Renal pelvis (tissue), 4 donors: ENCODE measurements around the gene PRSS8. TPM values are rescaled to one million over a fixed set of nuclear protein-coding genes. Genes with fewer than 3 reads are reported as not detected.
"Not testable (repeated sequence)": the region's sequence is repeated elsewhere in the genome, so short reads cannot be mapped to it uniquely, and the experiment has no call there.

ENCODE experiments used
- DNase-seq: peaks from one replicate; pipeline ENCODE4 v3.0.0-alpha.2; 2013
- polyA plus RNA-seq, 3 donors: library from polyadenylated mRNA; unstranded; fragments of 120-200 nt; gene quantifications; one replicate each; pipeline ENCODE4 v1.2.1, GENCODE V29; 2013; ENCODE audit not compliant: insufficient read length in 3 of 3

Gene PRSS8
- polyA plus RNA-seq, 3 donors, result 74.4 to 91.2 (median 75.3) TPM

GRCh38 chr16:31147574-31147973 is 12.0 kb upstream of the PRSS8 start:
- DNase-seq, result no peak

GRCh38 chr16:31145398-31145990 is 10.0 kb upstream of the PRSS8 start:
- no peak for DNase-seq

GRCh38 chr16:31144418-31144817 is 8.9 kb upstream of the PRSS8 start:
- DNase-seq, result not testable (repeated sequence)

- DNase-seq, result no peak
Measured at GRCh38 chr16:31143694-31144148, 8.2 kb upstream of the PRSS8 start.

- no peak for DNase-seq
Measured at GRCh38 chr16:31143011-31143693, 7.6 kb upstream of the PRSS8 start.

DNA sequence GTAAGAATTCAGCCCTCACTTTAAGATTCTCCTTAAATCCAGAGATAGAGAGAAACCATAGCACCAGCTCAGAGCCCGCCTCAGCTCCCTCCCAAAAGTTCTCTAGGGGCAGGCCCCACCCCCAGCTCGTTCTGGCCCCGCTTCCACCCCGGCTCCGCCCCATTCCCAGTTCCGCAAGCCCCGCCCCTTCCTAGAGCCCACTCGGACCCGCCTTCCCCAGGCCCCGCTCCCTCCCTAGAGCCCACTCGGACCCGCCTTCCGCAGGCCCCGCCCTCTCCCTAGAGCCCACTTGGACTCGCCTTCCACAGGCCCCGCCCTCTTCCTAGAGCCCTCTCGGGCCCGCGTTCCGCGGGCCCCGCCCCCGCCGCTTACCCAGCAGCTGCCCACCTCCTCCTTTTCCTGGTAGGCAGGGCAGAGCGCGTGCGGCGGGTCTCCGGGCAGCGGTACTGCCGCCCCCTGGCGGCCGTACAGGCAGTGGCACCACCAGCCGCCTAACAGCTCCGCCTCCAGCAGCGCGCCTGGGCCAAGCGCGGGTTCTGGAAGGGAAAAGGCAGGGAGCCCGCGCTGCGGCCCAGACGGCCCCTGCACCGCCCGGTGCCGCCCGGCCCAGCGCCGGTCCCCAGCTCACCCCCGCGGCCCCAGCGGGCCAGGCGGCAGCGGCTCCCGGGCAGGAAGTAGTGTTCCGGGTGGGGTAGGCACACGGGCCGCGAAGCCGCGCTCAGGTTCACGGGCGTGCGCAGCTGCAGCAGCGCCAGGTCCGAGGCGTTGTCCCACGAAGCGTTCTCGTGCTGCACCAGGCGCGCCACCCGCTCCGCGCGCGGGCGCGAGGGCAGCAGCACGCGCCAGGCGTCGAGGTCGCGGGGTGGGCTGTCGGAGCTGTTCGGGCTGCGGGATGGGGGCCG is 6.8 kb upstream of the PRSS8 start:
- peak; percentile 99 for DNase-seq

DNA sequence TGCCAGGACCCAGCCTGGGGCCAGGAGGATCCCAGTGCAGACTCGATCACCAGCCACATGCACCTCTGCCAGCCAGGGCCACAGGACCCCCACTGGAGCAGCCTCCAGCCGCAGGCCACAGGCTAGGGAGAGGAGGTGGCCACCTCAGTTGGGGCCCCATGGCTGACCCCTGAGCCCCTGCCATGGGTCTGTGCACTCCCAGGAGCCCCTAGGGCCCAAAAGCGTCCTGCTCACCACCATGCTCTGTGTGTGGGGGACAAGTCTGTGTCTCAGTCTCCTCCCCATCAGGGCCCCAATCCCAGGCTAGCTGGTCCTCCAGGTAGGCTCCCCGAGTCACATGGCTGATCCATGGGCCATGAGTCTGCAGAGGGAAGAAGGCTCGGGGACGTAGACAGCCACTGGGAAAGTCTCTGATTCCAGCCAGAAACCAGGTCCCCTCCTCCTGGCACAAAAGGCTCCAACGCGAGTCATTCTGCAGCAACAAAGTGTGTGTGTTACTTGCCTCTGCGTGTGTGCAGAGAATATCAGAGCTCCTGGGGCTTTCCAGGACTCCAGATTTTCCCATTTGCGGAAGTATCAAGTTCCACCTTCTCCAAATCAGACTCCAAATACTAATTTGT is 6.1 kb upstream of the PRSS8 start:
- no peak for DNase-seq

GRCh38 chr16:31141071-31141469 is 5.5 kb upstream of the PRSS8 start:
- DNase-seq, result not testable (repeated sequence)

DNA sequence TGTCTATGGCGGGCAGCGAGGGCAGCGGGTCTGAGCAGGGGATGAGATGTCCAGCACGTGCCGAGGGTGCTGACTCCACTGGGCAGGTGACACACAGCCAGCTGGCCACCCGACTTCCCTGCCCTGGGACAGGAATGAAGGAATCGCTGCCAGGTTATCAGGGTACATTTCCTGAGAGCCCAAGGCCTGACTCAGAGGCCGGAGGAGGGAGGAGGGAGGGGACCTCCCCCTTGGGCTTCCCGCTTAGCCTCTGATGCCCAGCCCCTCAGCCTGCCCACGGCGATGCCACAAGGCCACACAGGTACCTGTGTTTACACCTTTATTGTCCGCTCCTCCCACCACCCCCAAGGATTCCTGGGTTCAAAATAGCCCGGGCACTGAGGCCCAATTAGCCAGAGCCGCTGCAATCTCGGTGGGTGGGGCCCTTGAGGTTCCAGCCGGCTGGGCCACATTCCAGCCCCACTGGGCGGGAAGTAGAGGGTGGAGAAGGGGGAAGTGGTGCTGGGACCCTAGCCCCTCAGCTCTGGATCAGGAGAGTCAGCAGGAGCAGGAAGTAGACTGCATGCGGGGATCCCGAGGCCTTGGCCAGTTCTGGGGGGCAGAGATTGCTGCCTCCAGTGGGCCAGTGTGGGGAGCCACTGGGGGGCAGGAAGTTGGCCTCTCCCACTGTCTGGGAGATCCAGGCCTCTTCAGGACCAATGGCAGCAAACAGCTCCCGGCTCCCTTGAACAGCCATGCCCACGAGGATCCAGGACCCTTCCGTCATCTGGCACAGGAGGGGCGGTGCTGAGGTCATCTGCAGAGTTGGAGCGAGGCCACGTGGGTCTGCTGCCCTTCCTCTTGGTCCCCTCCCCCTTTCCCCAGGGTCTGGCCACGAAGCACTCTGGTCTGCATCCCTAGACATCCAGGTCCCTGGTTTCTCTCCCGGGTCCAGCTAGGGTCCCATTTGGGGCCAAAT is 3.4 kb upstream of the PRSS8 start:
- DNase-seq, result no peak

DNA sequence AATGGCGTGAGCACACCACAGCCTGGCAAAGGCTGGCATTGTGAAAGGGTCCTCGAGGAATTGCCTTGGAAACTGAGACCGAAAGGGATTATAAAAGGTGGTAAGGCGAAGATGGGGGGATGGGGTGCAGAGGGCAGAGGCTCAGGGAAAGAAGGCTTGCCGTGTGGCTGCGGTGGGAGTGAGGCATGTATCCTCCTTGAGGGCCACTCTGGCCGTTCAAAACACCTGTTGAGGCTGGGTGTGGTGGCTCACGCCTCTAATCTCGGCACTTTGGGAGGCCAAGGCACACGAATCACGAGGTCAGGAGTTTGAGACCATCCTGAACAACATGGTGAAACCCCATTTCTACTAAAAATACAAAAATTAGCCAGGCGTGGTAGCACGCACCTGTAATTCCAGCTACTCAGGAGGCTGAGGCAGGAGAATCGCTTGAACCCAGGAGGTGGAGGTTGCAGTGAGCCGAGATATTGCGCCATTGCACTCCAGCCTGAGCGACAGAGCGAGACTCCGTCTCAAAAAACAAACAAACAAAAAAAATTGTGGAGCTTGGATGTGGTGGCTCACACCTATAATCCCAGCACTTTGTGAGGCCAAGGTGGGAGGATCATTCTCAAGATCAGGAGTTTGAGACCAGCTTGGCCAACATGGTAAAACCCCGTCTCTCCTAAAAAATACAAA is 1.4 kb upstream of the PRSS8 start:
- not testable (repeated sequence) for DNase-seq

DNA sequence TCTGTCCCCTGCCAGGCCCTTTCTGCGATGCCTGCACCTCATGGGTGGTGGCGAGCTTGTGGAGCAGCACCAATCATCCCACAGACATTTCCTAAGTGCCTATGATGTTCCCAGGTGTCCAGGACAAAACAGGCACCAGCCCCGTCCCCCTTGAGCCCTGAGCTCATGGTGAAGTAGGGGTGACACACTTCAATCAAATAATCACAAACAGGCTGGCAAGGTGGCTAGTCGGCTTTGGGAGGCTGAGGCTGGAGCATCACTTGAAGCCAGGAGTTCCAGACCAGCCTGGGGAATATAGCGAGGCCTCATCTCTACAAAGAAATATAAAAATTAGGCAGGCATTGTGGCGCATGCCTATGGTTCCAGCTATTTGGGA is 748 bp upstream of the PRSS8 start:
- no peak for DNase-seq

DNA sequence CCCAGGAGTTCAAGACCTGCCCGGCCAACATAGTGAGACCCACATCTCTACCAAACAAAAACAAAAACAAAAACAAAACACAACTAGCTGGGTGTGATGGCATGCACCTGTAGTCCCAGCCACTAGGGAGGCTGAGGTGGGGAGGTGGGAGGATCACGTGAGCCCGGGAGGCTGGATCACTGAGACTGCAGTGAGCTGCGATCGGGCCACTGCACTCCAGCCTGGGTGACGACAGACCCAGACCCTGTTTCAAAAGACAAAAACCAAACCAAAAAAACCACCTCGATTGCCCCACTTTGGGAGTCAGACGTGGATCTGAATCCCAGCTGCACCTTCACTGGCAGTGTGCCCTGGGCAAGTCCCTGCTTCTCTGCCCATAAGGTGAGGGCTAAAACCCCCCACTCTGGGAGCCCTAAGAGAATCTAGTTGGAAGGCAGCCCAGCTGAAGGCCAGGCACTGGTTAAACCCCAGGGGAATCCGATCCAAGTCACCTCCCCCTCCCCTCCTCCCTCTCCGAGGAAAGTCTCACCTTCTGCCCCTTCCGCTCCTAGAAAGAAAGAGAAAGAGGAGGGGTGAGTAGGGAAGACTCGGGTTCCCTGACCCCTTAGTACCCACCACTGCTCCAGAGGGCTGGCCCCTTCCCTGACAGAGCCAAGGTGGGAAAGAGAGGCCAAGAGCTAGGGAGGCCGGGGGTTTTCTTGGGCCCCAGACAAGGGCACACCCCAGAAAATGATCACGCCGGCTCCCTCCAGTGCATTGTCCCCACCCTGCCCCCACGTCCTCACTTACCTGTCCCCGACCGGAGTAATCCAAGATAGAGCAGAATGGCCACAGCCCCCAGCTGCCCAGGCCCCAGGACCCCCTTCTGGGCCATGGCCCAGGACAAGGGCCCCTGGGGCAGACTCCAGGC is 647 bp downstream of the PRSS8 start:
- no peak for DNase-seq

DNA sequence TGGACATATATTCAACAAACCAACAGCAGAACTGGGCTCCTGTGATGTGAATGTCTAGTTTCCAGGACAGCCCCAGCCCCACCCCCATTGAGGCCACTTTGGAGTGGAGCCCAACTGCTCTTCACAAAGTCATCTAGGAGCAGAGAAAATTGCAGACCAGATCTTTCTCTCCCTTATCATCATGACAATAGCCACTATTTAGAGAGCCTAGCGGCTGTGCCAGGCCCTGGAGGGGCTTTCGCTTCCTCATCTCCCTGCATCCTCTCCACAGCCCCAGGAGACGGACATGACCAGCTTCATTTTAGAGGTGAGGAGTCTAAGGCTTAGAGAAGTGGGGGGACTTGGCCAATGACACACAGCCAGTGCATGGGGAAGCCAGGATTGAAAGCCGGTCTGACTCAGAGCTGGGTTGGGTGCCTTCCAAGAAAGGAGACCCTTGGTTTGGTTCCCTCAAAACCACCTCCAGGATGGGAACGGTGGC is 1.4 kb downstream of the PRSS8 start:
- DNase-seq, result no peak

DNA sequence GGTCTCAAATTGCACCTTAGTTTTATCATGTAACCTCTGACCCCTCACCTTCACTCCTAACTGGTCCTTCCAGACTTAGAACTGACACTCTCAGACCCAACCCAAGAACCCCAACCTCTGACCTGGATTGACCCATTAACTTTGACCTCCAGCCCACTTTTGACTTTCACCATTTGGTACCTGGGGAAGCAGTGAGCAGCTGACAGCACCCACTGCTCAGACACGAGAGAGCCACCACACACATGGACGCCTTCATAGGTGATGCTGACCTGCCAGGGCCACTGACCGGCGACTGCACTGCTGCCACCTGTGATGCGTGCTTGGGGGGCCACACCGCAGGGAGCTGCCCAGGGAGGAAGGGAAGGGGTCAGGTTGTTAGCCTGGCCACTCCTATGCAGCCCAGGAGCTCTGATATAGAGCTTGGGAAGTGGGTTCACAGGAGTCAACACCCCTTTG is 2.5 kb downstream of the PRSS8 start:
- DNase-seq, result no peak

DNA sequence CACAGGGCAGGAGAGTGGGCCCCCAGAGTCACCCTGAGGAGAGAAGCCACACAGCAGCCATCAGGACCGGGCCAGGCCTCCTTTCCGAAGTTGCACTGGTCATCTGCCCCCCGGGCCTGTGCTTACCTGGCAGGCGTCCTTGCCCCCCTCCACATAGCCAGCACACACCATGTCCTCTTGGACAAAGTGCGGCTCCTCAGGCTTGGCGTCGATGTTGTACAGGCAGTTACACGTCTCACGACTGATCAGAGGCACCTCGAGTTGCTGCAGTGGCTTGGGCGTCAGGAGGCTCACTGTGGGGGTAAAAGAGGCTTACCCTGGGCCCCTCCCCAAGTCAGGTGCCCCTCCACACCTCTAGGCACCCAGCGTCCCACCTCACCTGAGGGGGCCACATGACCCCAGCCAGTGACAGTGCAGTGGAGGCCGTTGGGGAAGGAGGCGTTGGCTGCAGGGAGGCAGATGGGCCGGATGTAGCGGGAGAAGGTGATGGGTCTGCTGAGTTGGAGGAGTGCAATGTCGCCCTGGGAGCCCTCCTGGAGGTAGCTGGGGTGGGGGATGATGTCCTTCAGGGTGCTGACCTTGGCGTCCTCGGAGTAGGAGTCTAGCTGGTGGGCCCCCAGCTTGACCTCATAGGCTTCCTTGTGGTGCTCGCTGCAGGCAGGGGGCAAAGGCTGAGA is 3.1 kb downstream of the PRSS8 start:
- no peak for DNase-seq

GRCh38 chr16:31131841-31132271 is 3.7 kb downstream of the PRSS8 start:
- DNase-seq, result no peak

GRCh38 chr16:31131416-31131815 is 4.1 kb downstream of the PRSS8 start:
- no peak for DNase-seq

DNA sequence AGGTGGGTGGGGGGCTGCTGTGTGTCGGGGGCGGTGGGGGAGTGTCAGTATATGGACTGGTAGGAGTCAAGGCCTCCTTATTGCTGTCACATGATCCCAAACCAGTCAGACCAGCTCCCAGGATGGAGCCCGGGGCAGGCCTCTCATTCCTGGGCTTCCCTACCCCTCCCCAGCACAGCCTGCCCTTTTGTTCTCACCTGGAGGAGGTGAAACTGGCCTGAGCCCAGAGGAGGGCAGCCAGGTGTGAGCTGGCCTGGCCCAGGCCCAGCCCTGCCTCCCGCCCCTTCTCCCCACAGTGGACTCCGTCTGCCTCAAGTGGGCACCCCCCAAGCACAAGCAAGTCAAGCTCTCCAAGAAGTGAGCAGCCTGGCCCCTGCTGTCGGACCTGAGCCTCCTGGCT is 4.6 kb downstream of the PRSS8 start:
- DNase-seq, result no peak
